Measurements from ENCODE around the gene CDPF1.
"Not testable (repeated sequence)": the region's sequence is repeated elsewhere in the genome, so short reads cannot be mapped to it uniquely, and the experiment has no call there.

Gene CDPF1

GRCh38 chr22:46224044-46224897 lies 25.8 kb downstream of the CDPF1 start:
- DNase-seq: no peak

GRCh38 chr22:46220921-46221320 lies 29.2 kb downstream of the CDPF1 start:
- no peak for DNase-seq

- DNase-seq: no peak
Measured at GRCh38 chr22:46219636-46220035, 30.5 kb downstream of the CDPF1 start.

- DNase-seq: no peak
Measured at GRCh38 chr22:46214616-46215015, 35.5 kb downstream of the CDPF1 start.

GRCh38 chr22:46214149-46214548 lies 35.9 kb downstream of the CDPF1 start:
- DNase-seq: no peak

GRCh38 chr22:46213052-46213451 lies 37.0 kb downstream of the CDPF1 start:
- DNase-seq: no peak

- DNase-seq: no peak
Measured at GRCh38 chr22:46212195-46212594, 37.9 kb downstream of the CDPF1 start.

- DNase-seq: no peak
Measured at GRCh38 chr22:46209262-46209661, 40.8 kb downstream of the CDPF1 start.

GRCh38 chr22:46203601-46203980 lies 46.5 kb downstream of the CDPF1 start:
- no peak for DNase-seq

- no peak for DNase-seq
Measured at GRCh38 chr22:46202897-46203600, 47.0 kb downstream of the CDPF1 start.

- DNase-seq: no peak
Measured at GRCh38 chr22:46201059-46201757, 48.9 kb downstream of the CDPF1 start.

GRCh38 chr22:46198806-46199205 lies 51.3 kb downstream of the CDPF1 start:
- not testable (repeated sequence) for DNase-seq

GRCh38 chr22:46198274-46198673 lies 51.8 kb downstream of the CDPF1 start:
- no peak for DNase-seq

GRCh38 chr22:46196278-46196677 lies 53.8 kb downstream of the CDPF1 start:
- no peak for DNase-seq

GRCh38 chr22:46195487-46196165 lies 54.5 kb downstream of the CDPF1 start:
- no peak for DNase-seq
